ENCODE results near the gene KLKB1.
"Not testable (repeated sequence)": the region's sequence is repeated elsewhere in the genome, so short reads cannot be mapped to it uniquely, and the experiment has no call there.

KLKB1 gene

DNA sequence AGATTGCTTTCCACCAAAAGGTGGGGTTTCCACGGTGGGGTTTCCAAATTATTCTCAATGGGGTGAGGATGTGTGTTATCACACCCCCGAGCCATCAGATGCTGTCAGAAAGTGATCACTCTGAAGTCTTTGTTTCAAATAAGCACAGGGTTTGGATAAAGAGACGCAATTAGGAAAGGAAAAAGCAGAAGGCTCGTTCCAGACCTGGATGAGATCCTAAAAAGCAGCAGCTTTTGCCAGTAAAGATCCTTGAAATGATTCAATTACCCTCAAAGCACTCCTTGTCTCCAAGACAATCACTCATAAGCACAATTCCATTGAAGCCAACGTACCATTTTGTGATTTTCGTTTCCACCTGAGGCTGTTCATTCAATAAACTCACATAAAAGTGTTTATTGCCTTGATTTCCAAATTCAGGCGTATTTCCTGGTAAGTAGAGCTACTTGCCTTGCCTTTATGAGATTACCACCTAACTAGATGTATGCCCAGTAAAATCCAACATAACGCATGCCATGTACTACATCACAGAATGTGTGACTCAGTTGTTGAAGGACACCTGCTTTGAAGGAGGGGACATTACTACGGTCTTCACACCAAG is 43.9 kb downstream of the KLKB1 start:
- Histone ChIP-seq H3K4me1 (ENCODE audit: control insufficient read depth, low read depth, low read length) (peaks cover 23% of the 10 kb centered on the region), H3K27me3 (ENCODE audit: control insufficient read depth, insufficient read depth, low read length) (no peaks in the 10 kb centered on the region), H3K36me3 (ENCODE audit: control insufficient read depth, low read depth, low read length) (no peaks in the 10 kb centered on the region)

DNA sequence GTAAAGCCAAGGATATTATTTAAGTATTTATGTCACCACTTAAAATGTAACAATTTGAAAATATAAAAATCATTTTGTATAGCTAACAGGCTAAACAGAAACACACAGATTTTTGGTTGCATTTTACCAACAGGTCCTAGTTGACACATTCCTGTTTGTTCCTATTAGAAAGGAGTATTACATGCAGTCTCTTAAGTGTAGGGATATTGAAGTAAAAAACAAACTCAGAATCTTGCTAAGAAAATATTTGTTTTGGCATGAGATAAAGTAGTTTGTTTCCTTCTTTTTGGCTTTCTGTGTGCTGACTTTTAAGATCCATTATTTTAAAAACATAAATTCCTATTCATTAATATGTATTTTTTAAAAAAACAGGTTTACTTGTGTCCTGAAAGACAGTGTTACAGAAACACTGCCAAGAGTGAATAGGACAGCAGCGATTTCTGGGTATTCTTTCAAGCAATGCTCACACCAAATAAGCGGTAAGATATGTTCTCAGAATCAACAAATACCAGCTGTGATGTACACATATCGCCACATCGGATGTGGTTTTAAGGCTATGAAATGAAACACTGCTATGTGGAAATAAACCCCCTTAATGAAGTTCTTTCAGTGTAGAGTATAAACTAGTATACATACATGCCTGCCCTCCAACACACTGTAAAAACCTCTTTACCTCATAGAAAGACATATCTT is 45.5 kb downstream of the KLKB1 start:
- no peak overlapping the region for H3K4me3 ChIP-seq (ENCODE audit: low read length)
- no peak overlapping the region for H3K27ac ChIP-seq (ENCODE audit: low read length)
- H3K27me3 ChIP-seq (ENCODE audit: control insufficient read depth, insufficient read depth, low read length), result no peaks in the 10 kb centered on the region
- no peak overlapping the region for H3K9ac ChIP-seq (ENCODE audit: low read length)
- peaks cover 8% of the 10 kb centered on the region for H3K4me1 ChIP-seq (ENCODE audit: control insufficient read depth, low read depth, low read length)
- H3K9me3 ChIP-seq (ENCODE audit: control insufficient read depth, low read depth, low read length), result no peaks in the 10 kb centered on the region
- no peaks in the 10 kb centered on the region for H3K36me3 ChIP-seq (ENCODE audit: control insufficient read depth, low read depth, low read length)

More for the DNA sequence above, 43.9 kb downstream of the KLKB1 start:
- H3K9me3 ChIP-seq (ENCODE audit: control insufficient read depth, low read depth, low read length), result no peaks in the 10 kb centered on the region
- no peak overlapping the region for H3K4me3 ChIP-seq (ENCODE audit: low read length)
- H3K9ac ChIP-seq (ENCODE audit: low read length), result no peak overlapping the region
- no peak overlapping the region for H3K27ac ChIP-seq (ENCODE audit: low read length)

DNA sequence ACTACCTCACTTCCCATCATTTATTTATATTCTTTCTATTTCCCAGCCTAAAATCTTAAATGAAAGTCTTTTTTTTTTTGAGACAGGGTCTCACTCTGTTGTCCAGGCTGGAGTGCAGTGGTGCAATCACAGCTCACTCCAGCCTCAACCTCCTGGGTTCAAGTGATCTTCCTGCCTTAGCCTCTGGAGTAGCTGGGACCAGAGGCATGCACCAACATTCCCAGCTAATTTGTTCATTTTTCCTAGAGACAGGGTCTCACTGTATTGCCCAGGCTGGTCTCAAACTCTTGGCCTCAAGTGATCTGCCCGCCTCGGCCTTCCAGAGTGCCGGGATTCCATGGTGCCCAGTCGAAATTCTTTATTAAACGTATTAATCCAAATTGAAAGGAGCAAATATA is 46.1 kb downstream of the KLKB1 start:
- H3K27ac ChIP-seq (ENCODE audit: low read length); H3K9me3 ChIP-seq (ENCODE audit: control insufficient read depth, low read depth, low read length); H3K4me1 ChIP-seq (ENCODE audit: control insufficient read depth, low read depth, low read length); H3K27me3 ChIP-seq (ENCODE audit: control insufficient read depth, insufficient read depth, low read length); H3K36me3 ChIP-seq (ENCODE audit: control insufficient read depth, low read depth, low read length); H3K9ac ChIP-seq (ENCODE audit: low read length); H3K4me3 ChIP-seq (ENCODE audit: low read length): not testable (repeated sequence)

DNA sequence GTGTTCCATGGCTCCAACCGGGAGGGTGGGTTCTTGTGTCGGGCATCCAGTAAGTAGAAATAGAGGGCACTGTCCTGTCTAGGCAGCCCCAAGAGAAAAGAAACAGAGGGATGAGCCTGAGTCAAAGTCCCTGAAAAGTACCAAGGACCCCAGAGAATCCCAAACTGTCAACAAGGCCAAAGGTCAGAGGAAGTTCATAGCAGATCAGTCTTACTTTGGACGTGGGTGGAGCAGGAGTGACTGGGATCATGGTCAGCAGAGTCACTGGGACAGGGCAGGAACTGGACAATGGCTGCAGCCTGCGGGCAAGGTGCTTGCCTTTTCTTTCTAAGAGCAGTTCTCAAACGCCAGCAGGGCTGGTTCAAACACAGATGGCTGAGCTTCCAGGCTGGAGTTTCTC is 56.0 kb downstream of the KLKB1 start:
- Histone ChIP-seq H3K4me1 (ENCODE audit: control insufficient read depth, low read depth, low read length) (no peaks in the 10 kb centered on the region), H3K4me3 (ENCODE audit: low read length) (no peak overlapping the region), H3K9ac (ENCODE audit: low read length) (no peak overlapping the region), H3K27ac (ENCODE audit: low read length) (no peak overlapping the region), H3K36me3 (ENCODE audit: control insufficient read depth, low read depth, low read length) (no peaks in the 10 kb centered on the region), H3K27me3 (ENCODE audit: control insufficient read depth, insufficient read depth, low read length) (no peaks in the 10 kb centered on the region), H3K9me3 (ENCODE audit: control insufficient read depth, low read depth, low read length) (no peaks in the 10 kb centered on the region)

DNA sequence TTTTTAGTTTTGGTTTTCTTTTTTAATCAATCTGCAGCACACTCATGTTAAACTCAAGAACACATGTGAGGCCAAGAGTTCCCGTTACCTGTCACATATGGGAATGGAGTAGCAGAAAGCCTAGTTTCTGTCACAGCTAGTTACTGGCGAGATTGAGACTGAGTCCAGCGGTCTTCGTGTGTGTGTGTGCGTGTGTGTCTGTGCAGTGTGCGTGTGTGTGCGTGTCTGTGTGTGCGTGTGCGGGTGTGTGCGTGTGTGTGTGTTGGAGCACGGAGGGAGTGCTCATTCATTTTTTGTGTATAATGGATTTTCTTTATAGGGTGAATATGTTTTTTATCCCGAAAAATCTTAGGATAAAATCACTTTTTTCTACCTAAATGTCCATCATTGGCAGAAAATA is 57.8 kb downstream of the KLKB1 start:
- no peak overlapping the region for H3K9ac ChIP-seq (ENCODE audit: low read length)
- H3K4me1 ChIP-seq (ENCODE audit: control insufficient read depth, low read depth, low read length), result no peaks in the 10 kb centered on the region
- H3K27me3 ChIP-seq (ENCODE audit: control insufficient read depth, insufficient read depth, low read length), result no peaks in the 10 kb centered on the region
- H3K9me3 ChIP-seq (ENCODE audit: control insufficient read depth, low read depth, low read length), result no peaks in the 10 kb centered on the region
- H3K27ac ChIP-seq (ENCODE audit: low read length), result no peak overlapping the region
- no peak overlapping the region for H3K4me3 ChIP-seq (ENCODE audit: low read length)
- no peaks in the 10 kb centered on the region for H3K36me3 ChIP-seq (ENCODE audit: control insufficient read depth, low read depth, low read length)

DNA sequence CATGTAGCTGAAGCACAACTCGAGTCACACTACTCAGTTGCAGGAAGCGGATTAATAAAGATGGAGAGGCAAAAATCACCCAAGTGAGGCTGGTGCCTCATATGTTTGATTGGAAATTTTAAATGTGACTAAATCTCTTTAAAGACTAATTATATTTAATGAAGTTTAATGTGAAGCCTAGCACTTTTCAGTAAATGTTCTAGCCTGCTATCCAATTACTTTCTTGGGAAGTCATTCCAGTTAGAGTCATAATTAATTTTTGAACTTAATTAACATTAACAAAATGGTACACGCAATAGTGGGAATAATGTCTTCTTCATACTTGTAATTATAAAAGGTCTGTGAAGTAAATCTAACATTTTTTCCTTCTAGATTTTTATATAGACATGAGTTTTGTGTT is 59.3 kb downstream of the KLKB1 start:
- Histone ChIP-seq H3K27ac (ENCODE audit: low read length) (no peak overlapping the region), H3K9ac (ENCODE audit: low read length) (no peak overlapping the region), H3K9me3 (ENCODE audit: control insufficient read depth, low read depth, low read length) (no peaks in the 10 kb centered on the region), H3K27me3 (ENCODE audit: control insufficient read depth, insufficient read depth, low read length) (no peaks in the 10 kb centered on the region), H3K4me3 (ENCODE audit: low read length) (no peak overlapping the region), H3K4me1 (ENCODE audit: control insufficient read depth, low read depth, low read length) (no peaks in the 10 kb centered on the region), H3K36me3 (ENCODE audit: control insufficient read depth, low read depth, low read length) (no peaks in the 10 kb centered on the region)

DNA sequence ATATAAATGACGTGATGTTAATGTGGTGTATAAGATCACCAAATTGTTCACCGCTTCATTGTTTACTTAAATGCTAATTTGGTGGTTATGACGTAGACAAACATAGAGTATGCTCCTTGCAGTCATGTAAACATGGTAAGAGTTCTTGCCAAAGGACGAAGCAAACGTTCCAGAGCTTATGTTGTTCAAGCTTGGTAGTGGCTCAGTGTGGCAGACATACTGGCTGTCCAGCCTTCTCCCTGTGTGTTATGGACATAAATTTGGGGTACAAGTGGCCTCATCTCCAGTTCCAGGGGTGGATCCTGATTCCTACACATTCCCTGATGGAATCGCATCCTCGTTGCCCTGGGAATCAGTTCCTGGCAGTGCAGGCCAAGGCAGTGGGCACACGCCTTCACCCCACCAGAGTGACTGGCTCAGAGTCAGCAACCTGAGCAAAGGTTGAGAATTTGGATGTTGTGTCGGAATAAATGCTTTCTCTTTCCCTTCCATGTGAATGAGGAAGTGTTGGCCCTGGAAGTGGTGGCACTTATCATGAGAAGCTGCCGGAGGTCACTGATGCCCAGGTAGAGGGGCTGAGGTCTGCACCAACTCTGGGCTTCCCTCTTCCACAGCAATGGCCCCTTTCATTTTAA is 64.1 kb downstream of the KLKB1 start:
- H3K27me3 ChIP-seq (ENCODE audit: control insufficient read depth, insufficient read depth, low read length), result no peaks in the 10 kb centered on the region
- no peak overlapping the region for H3K27ac ChIP-seq (ENCODE audit: low read length)
- H3K4me1 ChIP-seq (ENCODE audit: control insufficient read depth, low read depth, low read length), result no peaks in the 10 kb centered on the region
- no peaks in the 10 kb centered on the region for H3K9me3 ChIP-seq (ENCODE audit: control insufficient read depth, low read depth, low read length)
- H3K36me3 ChIP-seq (ENCODE audit: control insufficient read depth, low read depth, low read length), result no peaks in the 10 kb centered on the region
- H3K9ac ChIP-seq (ENCODE audit: low read length), result no peak overlapping the region
- no peak overlapping the region for H3K4me3 ChIP-seq (ENCODE audit: low read length)

DNA sequence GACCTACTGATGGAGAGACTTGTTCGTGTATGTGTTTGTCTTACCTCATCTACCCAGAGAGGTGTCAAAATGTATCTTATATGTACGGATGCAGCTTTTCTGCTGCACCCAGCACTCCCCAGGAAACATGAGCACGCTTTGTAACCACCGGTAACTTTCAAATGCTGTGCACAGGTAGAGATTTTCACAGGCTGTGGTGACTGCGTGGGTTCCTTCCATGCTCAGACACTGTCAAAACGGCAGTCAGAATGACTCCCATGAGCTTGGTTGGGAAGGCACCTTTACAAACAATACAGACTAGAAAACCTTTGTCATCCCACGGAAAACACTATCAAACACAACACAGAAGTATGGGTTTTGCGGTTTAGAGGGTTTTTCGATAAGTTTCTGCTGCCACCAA is 66.9 kb downstream of the KLKB1 start:
- Histone ChIP-seq H3K4me1 (ENCODE audit: control insufficient read depth, low read depth, low read length) (peaks cover 4% of the 10 kb centered on the region), H3K4me3 (ENCODE audit: low read length) (no peak overlapping the region), H3K36me3 (ENCODE audit: control insufficient read depth, low read depth, low read length) (no peaks in the 10 kb centered on the region), H3K9me3 (ENCODE audit: control insufficient read depth, low read depth, low read length) (no peaks in the 10 kb centered on the region), H3K9ac (ENCODE audit: low read length) (no peak overlapping the region), H3K27ac (ENCODE audit: low read length) (no peak overlapping the region), H3K27me3 (ENCODE audit: control insufficient read depth, insufficient read depth, low read length) (peaks cover 4% of the 10 kb centered on the region)

DNA sequence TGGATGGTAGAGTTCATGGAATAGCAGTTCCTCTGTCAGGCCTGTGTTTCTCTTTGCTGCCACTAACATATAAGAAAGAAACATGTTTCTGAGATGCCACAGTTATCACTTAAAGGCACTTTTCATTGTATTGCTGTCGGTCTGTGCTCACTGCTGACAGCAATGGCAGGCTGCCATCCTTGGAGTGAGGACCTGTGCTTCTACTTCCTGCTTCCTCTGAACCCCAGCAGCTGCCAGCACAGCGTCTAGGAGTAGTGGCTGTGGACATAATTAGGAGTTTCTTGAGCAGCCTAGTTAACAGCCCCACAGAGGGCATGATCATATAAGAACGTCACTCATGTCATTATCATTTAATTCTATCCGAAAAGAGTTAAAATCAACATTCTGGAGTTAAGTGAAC is 69.2 kb downstream of the KLKB1 start:
- Histone ChIP-seq H3K27me3 (ENCODE audit: control insufficient read depth, insufficient read depth, low read length) (peaks cover 4% of the 10 kb centered on the region), H3K4me1 (ENCODE audit: control insufficient read depth, low read depth, low read length) (peaks cover 4% of the 10 kb centered on the region), H3K36me3 (ENCODE audit: control insufficient read depth, low read depth, low read length) (no peaks in the 10 kb centered on the region), H3K4me3 (ENCODE audit: low read length) (no peak overlapping the region), H3K9me3 (ENCODE audit: control insufficient read depth, low read depth, low read length) (no peaks in the 10 kb centered on the region), H3K27ac (ENCODE audit: low read length) (no peak overlapping the region), H3K9ac (ENCODE audit: low read length) (no peak overlapping the region)

DNA sequence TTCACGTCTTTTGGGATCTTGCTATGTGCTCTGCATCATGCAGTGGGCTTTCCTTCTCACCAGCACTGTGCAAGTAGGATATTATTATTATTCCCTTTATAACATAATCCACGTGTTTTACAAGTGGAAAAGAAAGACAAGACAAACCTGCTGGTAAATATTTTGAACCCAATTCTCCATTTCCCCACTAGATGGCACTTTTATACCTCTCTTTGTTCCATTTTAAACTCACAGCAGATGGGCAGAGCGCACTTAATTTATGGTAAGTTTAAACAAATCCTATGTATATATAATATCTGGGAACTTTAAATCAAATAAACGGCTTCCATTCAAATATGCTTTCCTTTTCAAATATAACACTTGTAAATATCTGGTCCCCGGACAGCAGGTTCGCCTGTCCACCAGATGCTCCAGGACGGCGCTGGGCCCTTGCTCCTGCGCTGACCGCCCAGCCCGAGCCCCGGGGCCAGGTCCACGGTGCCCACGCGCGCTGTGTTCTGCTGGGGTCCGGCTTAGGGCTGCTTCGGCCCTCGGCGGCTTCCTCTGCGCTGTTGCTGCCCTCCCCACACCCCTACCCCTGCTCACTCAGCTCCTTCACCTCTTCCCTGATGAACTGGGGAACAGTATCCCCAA is 69.8 kb downstream of the KLKB1 start:
- Histone ChIP-seq H3K4me1 (ENCODE audit: control insufficient read depth, low read depth, low read length) (peaks cover 4% of the 10 kb centered on the region), H3K4me3 (ENCODE audit: low read length) (no peak overlapping the region), H3K27me3 (ENCODE audit: control insufficient read depth, insufficient read depth, low read length) (peaks cover 4% of the 10 kb centered on the region), H3K9ac (ENCODE audit: low read length) (no peak overlapping the region), H3K9me3 (ENCODE audit: control insufficient read depth, low read depth, low read length) (no peaks in the 10 kb centered on the region), H3K27ac (ENCODE audit: low read length) (no peak overlapping the region), H3K36me3 (ENCODE audit: control insufficient read depth, low read depth, low read length) (no peaks in the 10 kb centered on the region)

DNA sequence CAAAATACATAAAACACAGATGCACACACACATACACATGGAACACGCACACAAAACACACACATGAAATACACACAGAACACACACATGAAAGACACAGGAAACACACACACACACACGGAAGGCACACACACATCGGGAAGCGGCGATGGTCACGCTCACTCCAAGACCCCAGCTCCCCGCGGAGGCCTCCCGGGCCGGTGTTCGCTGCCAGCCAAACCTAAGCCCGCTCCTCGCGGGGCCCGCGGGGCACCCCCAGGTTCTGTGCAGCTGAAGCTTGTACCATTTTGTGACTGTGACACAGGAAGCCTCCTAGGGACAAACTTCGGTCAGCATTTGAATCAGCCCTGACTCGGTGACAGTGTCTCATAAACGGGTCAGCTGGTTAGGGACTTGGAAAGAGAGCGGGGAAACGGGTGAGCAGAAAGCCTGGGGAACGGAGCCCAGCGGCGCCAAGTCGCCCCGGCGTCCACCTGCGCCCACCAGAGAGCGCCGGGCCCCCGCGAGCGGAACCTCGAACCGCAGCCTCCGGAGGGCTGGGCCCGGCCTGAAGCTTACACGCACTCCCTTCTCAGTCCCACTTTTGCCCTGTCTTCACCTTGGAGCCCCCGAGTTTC is 70.8 kb downstream of the KLKB1 start:
- H3K4me3 ChIP-seq (ENCODE audit: low read length), result peak overlapping the region; percentile 45
- peaks cover 4% of the 10 kb centered on the region for H3K4me1 ChIP-seq (ENCODE audit: control insufficient read depth, low read depth, low read length)

More for the DNA sequence above, 70.8 kb downstream of the KLKB1 start:
- H3K9ac ChIP-seq (ENCODE audit: low read length), result no peak overlapping the region
- peaks cover 4% of the 10 kb centered on the region for H3K27me3 ChIP-seq (ENCODE audit: control insufficient read depth, insufficient read depth, low read length)
- H3K27ac ChIP-seq (ENCODE audit: low read length), result no peak overlapping the region
- no peaks in the 10 kb centered on the region for H3K9me3 ChIP-seq (ENCODE audit: control insufficient read depth, low read depth, low read length)
- H3K36me3 ChIP-seq (ENCODE audit: control insufficient read depth, low read depth, low read length), result no peaks in the 10 kb centered on the region
